Fibroblast of mammary gland (primary cell): ENCODE data around the gene SLC8A1.

Experiments used
- DNase-seq: peaks from one replicate; pipeline ENCODE4 v3.0.0-alpha.2; 2010; ENCODE audit warnings: low read depth
- H3K4me3 ChIP-seq: 2 replicates; pipeline ENCODE4 v1.5.1; 2011; ENCODE audit warnings: low read depth, mild to moderate bottlenecking, low read length, moderate library complexity; ENCODE audit not compliant: control insufficient read depth
- CTCF ChIP-seq: conservative IDR thresholded peaks from 2 replicates; pipeline ENCODE4 v1.5.1; 2011; ENCODE audit warnings: low read depth, low read length, inconsistent platforms; ENCODE audit not compliant: control insufficient read depth, insufficient read depth

Gene SLC8A1

DNA sequence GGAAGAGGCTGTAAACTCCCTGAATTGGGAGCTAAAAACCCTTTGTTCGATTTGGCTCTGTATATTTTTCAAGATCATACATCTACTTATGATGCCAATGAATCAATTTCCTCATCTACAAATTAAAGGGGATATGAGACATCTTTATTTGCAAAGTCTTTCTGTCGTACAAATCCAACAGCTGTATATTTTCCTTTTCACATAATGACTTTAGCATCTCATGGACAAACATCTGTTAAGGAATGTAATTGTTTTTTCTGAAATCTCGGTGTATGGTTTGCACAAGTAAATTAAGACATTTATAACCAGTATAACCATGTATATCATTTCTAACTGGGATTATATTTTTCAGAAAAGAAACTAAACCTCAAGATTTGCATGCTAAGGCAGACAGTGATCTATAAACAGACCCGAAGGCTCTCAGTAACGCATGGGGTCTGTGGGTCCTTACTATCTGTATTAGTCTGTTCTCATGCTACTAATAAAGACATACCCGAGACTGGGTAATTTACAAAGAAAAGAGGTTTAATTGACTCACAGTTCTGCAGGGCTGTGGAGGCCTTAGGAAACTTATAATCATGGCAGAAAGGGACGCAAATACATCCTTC lies 130.8 kb downstream of the SLC8A1 start:
- DNase-seq: no peak
- H3K4me3 ChIP-seq: no peak overlapping the region
- no peak for TF ChIP-seq CTCF

- DNase-seq: no peak
- TF ChIP-seq CTCF: no peak
- no peak overlapping the region for H3K4me3 ChIP-seq
These were observed 133.0 kb downstream of the SLC8A1 start for GRCh38 chr2:40318921-40319320.

GRCh38 chr2:40317761-40318160 lies 134.1 kb downstream of the SLC8A1 start:
- H3K4me3 ChIP-seq: no peak overlapping the region
- TF ChIP-seq CTCF: no peak
- DNase-seq: no peak

DNA sequence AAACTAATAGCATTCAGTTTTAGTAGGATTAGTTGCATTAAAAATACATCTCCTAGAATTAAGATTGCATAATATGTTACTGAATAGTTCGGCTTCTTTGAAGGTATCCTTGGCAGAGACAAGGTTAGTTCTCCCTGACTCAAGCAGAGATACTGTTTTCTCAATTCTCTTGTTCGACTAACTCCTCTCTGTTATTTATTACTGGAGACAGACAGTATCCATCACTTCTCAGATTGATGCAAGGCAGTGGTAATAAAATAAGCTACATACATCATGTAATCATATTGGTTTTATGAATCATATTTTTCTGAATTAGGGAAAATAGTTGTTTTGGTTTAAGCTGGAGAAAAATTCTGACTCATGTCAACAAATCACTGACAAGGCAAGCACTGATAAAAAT lies 134.8 kb downstream of the SLC8A1 start:
- no peak overlapping the region for H3K4me3 ChIP-seq
- TF ChIP-seq CTCF: no peak
- DNase-seq: peak; percentile 59

DNA sequence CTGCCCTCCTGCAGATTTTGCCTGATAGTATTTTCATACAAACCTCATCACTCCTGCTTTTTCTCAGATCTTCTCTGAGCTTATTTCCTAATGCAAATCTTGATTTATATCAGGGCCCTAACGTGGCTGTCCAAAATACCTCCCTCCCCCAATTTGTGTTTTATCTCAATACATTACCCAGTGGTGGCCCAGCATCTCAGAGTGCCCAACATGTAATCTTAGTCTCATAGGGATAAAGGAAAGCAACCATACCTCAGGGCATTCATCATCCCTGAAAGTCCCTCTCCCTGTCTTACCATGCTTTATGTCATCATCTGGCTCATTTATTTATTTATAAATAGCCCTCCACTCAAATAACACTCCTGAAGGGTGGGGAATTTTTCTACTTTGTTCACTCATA lies 135.3 kb downstream of the SLC8A1 start:
- TF ChIP-seq CTCF: no peak
- H3K4me3 ChIP-seq: no peak overlapping the region
- no peak for DNase-seq

GRCh38 chr2:40315683-40316082 lies 136.2 kb downstream of the SLC8A1 start:
- no peak for TF ChIP-seq CTCF
- no peak overlapping the region for H3K4me3 ChIP-seq
- DNase-seq: peak; percentile 87

GRCh38 chr2:40311026-40311425 lies 140.9 kb downstream of the SLC8A1 start:
- no peak overlapping the region for H3K4me3 ChIP-seq
- TF ChIP-seq CTCF: no peak
- no peak for DNase-seq
